ENCODE measurements around the gene PAX8.

Gene PAX8

GRCh38 chr2:113167115-113167932 is 111.4 kb downstream of the PAX8 start:
- peak; percentile 56 for DNase-seq (ENCODE audit: low spot score)

DNA sequence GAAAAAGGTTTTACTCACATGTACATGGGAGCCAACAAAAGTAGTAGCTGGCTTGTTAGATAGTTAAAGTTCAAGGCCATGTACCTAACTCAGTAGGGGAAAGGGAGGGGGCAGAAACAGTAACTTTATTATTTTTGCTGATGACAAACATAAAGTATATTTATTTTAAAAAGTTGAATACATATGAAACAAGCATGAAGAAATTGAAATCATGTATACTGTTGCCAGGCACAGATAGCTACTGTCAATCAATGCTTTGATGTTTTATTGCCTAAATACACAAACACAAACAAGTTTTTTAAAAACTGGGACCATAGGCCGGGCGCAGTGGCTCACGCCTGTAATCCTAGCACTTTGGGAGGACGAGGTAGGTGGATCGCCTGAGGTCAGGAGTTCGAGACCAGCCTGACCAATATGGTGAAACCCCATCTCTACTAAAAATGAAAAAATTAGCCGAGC is 112.5 kb downstream of the PAX8 start:
- no peak for DNase-seq (ENCODE audit: low spot score)

Measured in AG20443 (cell line).